HG03469 (cell line): ENCODE data around the gene CRYAB.
"Not testable (repeated sequence)": the region's sequence is repeated elsewhere in the genome, so short reads cannot be mapped to it uniquely, and the experiment has no call there.

Experiments used
- ATAC-seq: cut with Tn5 transposase; IDR thresholded peaks from one replicate; pipeline ENCODE4 v1.9.1; 2021; ENCODE audit warnings: mild to moderate bottlenecking, moderate library complexity, moderate number of reproducible peaks; ENCODE audit not compliant: unreplicated experiment

Gene CRYAB

DNA sequence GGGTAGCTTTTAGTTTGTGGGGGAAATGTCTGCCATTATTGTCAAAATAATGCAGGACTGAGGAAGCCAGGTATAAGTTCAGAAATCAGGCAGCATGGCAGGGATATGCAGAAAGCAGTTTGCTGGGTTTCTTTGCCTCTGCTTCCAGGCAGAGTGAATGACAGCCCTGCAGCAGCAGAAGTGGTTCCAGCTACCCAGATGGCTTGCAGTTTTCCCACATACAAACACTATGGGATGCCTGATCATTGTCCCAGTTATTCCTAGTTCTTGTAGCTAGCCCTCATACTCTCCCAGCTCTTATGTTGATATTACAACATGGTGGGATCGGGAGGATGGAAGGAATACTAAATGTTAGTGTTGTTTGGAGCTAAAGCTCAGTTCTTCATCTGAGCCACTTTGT lies 22.7 kb upstream of the CRYAB start:
- no peak for ATAC-seq

DNA sequence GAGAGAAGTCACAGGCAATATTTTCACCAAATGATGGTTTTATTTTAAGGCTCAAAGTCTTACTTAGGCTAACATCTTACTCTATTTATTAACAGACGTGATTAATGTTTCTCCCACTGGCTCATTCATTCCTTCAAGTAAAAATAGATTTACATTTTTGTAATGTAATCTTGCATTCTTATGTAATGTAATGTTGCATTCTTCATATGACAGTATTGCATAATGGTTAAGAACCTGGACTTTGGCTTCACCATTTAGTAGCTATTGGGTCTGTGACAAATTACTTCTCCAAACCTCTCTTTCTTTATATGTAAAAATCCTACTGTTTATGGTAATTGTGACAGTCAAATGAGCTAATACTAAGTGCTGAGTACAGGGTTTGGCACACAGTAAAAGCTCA lies 22.3 kb upstream of the CRYAB start:
- ATAC-seq: no peak

DNA sequence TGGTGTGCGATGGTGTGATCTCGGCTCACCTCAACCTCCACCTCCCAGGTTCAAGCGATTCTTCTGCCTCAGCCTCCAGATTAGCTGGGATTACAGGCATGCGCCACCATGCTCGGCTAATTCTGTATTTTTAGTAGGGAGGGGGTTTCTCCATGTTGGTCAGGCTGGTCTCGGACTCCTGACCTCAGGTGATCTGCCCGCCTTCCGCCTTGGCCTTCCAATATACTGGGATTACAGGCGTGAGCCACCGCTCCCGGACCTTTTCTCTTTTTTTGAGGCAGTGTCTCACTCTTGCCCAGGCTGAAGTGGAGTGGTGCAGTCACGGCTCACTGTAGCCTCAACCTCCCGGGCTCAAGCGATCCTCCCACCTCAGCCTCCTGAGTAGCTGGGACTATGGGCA lies 21.6 kb upstream of the CRYAB start:
- not testable (repeated sequence) for ATAC-seq

DNA sequence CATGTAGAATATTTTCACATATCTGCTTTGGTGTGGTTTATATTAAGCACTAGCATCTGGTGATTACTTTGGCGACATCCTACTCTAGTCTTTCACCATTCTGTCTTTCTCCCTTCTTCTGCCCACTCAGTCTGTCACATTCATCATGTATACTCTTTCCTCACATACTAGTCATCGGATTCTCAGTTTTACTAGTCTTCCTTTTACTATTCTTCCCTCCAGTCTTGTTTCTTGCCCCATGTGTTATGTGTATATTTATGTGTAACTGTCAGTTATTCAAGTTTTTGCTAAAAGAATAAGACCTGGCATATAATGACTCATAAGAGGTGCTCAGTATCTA lies 21.0 kb upstream of the CRYAB start:
- ATAC-seq: no peak

DNA sequence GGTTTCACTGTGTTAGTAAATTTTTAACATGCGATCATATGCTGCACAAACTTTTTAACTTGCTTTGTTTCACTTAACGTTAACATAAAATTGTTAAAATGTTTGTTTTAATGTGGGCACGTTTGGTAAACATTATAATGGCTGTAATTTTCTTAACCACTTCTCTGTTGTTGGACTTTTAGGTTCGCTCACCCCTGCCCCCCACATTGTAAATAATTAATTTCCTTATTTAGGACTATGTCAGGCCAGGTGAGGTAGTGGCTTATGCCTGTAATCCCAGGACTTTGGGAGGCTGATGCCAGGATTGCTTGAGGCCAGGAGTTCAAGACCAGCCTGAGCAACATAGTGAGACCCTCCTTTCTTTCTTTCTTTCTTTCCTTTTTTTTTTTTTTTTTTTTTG lies 18.9 kb upstream of the CRYAB start:
- ATAC-seq: no peak

DNA sequence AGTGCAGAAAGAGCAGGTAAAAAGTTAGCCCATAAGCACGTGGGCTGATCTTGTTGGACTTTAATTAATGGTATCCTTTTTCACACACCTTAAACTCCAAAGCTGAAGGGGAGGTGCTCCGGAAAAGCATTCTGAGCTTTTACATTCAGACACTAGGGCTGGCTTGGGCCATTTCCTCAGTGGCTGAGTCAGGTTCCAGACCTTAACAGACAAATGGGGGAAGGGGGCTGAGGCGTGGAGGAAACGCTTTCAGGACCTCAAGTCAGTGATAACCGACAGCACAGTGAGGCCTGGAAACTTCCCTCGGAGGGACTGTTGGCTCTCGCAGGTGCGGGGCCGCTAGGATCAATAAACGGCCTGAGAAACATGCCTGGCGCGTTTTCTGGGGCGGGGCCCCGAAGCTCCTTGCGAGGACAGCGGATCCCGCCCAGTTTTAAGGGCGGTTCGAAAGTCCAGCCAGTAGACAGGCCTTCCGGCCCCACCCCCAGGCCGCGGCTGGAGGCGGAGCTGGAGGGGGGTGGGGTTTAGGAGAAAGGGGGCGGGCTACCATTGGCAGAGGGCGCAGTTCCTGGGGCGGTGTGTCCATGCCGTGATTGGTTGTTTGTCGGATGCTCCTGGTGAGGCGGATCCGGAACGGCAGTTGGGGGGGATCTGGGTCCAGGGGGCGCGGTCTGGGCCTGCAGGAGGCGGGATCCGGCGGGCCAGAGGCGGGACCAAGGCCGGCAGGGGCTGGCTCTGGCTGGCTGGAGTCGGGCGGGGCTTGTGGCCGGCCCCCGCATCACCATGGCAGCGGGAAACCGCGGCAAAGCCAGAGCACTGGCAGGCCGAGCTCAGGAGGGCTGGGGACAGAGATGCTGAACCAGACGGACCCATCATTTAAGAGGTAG lies 15.2 kb upstream of the CRYAB start:
- ATAC-seq: peak; percentile 82

DNA sequence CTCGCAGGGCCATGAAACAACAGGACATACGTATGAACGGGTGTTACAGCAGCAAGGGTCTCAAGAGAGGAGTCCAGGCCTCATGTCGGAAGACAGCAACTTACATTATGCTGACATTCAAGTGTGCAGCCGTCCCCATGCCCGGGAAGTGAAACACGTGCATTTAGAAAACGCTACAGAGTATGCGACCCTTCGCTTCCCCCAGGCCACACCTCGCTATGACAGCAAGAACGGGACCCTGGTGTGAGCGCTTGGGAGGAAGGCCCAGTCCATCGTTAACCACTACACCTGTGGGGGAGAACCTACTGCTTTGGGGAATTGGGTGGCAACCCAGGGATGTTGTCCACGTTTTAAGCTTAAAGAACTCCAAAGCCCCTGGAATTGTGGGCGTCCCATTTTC lies 14.4 kb upstream of the CRYAB start:
- ATAC-seq: no peak

DNA sequence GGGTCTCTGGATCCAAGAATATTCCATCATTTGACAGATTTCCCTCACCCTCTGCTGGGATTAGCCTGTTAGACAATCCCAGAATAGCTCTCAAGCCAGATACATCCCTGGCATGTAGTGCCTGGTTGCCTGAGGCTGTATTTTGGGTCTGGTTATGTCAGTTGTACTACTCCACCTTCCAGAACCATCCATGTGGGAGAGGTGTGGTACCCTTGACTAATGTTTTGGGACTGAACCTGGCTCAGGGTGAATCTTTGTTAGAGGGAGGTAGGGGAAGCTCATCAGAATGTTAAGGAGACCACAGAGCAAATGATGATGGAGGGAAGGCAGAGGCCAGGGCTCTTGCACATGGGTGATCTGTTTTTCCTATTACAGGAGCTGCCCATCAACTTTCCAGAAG lies 12.4 kb upstream of the CRYAB start:
- ATAC-seq: no peak

DNA sequence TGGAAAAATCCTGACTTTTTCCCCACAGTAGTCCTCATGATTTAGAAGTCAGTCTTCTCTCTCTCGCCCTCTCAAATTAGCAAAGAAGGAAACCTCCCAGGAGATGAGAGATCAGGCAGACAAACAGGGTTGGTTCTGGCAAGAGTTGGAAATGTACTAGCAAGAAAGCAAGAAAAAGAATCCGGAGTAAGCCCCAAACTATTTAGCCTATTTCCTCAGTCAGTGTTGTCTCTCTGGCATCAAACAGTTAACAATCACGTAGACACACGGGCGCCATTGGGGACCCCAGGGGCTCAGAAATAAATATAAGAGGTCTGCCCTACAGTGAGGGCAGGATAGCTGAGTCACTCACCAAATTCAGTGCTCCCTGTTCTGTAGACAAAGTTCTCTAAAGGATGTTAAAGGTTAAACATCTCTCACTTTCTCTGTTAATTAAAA lies 11.8 kb upstream of the CRYAB start:
- no peak for ATAC-seq

DNA sequence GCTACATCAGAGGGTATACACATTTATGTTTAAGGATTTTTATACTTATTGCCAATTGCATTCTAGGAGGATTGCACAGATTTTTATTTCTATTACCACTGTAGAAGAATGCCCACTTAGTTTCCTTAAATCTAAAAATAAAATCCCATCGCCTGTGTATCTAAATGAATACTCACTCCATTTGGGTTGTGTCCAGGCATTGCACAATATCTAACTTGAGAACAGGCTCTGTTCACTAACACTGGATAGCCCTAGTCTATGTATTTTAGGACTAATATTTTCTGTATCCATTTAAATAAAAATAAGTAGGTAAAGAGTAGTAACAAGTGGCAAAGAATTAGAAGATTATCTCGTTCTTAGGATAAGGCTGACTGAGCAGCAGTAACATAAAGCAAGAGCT lies 11.2 kb upstream of the CRYAB start:
- ATAC-seq: no peak

DNA sequence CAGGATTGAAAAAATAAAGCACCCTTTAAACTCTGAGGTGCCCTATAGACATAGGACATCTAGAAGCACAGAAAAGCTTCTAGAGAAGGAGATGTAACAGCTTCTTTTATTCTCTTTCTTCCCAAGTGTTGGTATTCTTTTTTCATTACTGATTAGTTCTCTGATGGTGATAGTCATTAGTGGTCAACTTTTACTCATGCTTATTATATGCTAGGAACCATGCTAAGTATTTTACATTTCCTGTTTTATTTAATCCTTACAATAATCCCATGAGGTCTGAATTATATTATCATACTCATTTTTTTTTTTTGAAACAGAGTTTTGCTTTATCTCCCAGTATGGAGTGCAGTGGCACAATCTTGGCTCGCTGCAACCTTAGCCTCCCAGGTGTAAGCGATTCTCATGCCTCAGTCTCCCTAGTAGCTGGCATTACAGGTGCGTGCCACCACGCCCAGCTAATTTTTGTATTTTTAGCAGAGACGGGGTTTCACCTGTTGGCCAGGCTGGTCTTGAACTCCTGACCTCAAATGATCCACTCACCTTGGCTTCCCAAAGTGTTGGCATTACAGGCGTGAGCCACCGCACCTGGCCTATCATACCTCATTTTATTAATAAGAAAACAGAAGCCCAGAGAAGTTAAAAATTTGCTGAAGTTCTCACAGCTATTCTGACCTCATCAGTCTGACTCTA lies 10.1 kb upstream of the CRYAB start:
- ATAC-seq: no peak

DNA sequence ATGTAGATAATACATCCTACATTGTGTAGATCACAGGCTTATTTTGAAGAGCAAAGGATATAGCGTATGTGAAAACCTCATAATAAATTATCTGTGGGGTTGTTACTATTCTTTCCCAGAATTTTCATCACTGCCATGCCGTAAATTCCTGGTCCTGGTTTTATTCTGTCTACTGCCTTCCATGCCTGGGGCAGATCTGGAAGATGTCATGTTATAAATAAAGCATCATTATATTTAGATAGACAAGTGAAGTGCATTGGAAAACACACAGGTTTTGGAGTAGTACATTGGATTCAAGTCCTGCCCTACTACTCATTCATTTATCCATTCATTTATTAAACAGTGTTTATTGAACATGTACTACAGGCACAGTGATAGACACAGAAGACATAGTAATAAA lies 9.3 kb upstream of the CRYAB start:
- no peak for ATAC-seq

DNA sequence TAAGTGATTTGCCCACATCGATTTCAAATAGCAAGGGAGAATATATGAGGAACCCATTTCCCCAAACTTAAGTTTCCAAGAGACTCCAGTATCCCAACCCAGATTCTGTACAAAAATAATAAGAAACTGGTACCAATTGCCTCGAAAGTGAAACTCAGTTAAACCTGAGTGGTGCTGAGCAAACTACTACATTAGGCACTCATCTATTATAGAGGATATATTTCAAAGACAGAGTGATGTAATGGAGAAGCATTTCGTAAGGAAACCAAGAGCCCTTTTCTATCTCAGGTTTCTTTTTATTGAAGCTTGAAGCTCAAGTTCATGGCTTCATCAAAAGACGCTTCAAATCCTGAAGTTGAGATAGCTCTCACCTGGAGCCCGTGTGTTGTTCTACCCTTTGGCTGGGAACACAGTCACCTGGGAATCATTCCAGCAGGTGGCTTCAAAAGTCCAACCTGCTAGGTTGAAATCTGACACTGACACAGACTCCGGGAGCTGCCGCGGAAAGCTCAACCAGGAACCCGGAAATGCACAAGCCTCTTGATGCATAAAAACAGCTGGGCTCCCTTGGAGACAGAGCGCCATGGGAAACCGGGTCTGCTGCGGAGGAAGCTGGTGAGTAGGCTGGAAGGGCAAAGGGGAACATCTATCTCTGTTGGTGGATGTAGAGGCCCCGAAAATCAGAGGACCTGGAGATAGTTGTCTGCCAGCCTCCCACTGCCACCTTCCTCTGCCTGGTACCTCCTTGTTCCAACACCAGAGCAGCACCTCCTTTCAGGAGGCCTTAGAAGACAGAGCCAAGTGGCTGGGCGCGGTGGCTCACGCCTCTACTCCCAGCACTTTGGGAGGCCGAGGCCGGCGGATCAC lies 7.1 kb upstream of the CRYAB start, which contains the start of gene C11orf52:
Gene C11orf52, plus strand, starts transcription at position 524 of the 867 bp plus-strand sequence. Its CDS starts 60 bp downstream, at position 584.
- no peak for ATAC-seq

DNA sequence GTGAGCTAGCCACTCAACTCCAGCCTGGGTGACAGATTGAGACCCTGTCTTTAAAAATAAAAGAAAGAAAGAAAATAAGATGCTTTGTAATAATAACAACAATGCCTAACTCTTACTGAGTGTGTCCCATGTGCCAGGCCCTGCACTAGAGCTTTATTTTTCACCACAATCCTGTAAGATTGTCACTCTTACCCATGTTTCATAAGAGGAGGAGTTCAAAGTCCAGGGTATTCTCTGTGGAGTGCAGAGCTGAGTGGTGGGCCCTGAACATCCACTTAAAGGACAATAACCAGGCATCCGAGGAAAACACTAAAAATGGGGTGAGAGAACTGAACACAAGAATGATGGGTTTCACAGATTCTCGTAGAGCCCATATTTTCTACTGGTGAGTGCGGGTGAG lies 6.2 kb upstream of the CRYAB start:
- no peak for ATAC-seq

DNA sequence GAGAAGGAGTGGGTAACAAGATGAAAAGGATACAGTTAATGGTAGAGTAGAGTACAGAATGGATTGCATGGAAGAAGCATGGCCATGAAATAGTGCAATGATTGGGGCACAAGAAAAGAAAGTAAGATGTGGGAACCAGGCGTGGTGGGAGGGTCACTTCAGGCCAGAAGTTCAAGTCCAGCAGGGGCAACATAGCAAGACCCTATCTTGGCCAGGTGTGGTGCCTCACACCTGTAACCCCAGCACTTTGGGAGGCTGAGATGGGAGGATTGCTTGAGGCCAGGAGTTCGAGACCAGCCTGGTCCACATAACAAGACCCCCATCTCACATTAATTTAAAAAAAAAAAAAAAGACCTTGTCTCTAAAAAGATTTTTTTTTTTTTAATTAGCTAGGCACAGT lies 5.7 kb upstream of the CRYAB start:
- no peak for ATAC-seq

DNA sequence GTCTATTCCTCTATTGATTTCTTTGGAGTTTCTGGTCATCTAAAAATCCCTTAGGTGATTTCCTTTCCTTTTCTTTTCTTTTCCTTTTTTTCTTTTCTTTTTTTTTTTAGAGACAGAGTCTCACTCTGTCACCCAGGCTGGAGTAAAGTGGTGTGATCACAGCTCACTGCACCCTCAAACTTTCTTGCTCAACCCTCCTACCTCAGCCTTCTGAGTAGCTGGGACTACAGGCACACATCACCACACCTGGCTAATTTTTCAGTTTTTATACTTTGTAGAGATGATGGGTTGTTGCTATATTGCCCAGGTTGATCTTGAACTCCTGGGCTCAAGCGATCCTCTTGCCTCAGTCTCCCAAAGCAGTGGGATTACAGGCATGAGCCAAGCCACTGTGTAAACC lies 5.2 kb upstream of the CRYAB start:
- no peak for ATAC-seq

DNA sequence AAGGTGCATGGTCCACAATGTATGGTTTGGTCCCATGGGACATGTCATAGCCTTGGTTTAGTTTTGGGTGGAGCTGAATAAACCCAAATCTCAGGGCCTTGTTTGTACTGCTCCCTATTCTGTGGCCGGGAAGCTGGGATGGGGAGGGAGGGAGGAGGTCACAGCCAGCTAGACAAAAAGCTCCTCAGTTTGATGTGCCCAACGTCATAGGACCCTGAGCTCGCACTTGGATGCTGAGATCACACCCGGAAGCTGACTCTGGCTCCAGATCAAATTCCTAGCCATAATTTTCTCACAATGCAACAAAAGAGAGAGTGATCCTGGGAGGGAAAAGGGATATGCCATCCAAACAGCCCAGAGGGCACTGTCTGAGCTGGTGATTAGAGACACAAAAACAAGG lies 2.4 kb upstream of the CRYAB start:
- ATAC-seq: no peak

DNA sequence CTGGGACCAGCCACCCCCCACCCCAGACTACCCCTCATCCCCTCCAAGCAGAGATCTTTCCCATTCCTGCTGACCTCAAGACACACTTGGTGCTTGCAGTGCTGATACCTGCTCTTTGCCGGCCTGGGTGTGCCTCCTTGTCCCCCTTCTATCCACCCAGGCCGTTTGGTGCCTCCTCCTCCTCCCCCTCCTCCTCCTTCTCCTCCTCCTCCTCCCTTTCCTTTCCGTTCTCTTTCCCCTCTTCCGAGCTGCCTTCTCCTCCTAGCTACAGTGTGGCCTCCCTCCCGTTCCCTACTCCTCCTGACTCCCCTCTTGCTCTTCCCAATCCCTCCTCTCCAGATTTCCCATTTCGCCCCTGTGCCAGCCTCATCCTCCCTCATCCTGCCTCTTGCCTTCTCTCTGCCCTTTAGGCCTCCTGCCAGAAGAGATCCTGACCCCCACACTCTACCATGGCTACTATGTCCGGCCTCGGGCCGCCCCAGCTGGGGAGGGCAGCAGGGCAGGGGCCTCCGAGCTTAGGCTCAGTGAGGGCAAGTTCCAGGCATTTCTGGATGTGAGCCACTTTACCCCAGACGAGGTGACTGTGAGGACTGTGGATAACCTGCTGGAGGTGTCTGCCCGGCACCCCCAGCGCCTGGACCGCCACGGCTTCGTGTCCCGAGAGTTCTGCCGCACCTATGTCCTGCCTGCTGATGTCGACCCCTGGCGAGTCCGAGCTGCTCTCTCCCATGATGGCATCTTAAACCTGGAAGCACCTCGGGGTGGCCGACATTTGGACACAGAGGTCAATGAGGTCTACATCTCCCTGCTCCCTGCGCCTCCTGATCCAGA lies 1.7 kb upstream of the CRYAB start:
- no peak for ATAC-seq

DNA sequence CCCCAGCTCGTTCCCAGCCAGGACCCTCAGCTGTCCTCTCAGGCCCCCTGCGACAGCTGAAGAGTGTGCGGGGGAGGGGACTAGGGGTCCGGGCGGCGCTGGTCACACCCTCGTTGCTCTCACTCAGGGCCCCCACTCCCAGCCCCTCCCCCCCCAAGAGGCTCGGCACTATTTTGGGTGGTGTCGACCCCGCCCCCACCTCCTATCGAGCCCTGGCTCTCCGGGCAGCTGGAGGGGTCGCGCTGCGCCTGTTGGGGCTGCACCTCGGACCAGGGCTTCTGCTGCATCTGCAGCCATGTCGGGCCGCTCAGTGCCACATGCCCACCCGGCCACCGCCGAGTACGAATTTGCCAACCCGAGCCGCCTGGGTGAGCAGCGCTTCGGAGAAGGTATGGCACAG lies 965 bp upstream of the CRYAB start, which contains the start of gene HSPB2:
Gene HSPB2, plus strand, starts transcription at position 200 of the 400 bp plus-strand sequence. Its CDS starts 96 bp downstream, at position 296.
- no peak for ATAC-seq
